Cardiac fibroblast (primary cell): ENCODE data around the gene FXYD3.
A peak's percentile ranks its signal among the peaks of the same experiment; 100 is the strongest.
"Not testable (repeated sequence)": the region's sequence is repeated elsewhere in the genome, so short reads cannot be mapped to it uniquely, and the experiment has no call there.

Experiments used
- DNase-seq, 2 donors: peaks; one replicate each; pipeline versions ENCODE4 v3.0.0 to v3.0.0-alpha.2; 2010; ENCODE audit warnings: low read depth in 2 of 2
- H3K4me3 ChIP-seq, 2 donors: replicated peaks in 1 of 2; 1 replicate in 1 of 2; 2 replicates in 1 of 2; pipeline ENCODE4 v1.5.1; 2011; ENCODE audit warnings: low read depth in 2 of 2, low read length in 2 of 2, mild to moderate bottlenecking in 2 of 2, moderate library complexity in 1 of 2
- TF ChIP-seq, protein P1 (sequence below): IDR thresholded peaks from one replicate; pipeline ENCODE4 v1.5.1; 2011; ENCODE audit warnings: low read depth, mild to moderate bottlenecking, low read length, inconsistent platforms

The FXYD3 gene

DNA sequence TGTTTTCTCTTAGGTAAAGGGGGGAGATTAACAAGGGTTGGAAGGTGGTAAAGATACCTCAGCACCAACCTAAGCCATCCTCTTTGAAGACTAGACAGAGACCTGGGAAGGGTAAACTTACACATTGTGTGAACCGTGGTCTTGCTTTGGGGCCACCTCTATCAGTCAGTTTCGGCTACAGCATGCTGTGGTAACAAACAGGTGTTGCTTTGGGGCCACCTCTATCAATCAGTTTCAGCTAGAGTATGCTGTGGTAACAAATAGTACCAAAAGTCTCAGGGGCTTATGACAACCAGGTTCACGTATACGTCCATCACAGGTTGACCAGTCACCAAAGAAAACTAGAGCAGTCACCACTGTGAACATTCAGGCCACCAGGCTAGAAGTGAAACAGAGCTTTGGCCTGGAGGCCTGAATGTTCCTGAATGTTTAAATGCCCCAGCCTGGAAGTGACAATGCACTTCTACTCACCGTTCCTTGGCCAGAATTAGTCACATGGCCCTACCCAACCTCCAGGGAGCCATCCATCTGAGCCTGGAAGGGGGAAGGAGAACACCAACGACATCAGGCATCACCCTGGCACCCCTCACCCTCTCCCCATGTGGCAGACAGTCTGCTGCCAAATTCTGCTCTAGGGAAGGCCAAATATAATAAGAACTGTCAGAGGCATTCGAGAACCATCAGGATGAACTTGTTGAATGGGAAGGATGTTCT lies 31.3 kb downstream of the FXYD3 start:
- no peak overlapping the region for H3K4me3 ChIP-seq
- DNase-seq = no peak
- TF ChIP-seq, protein P1, sequence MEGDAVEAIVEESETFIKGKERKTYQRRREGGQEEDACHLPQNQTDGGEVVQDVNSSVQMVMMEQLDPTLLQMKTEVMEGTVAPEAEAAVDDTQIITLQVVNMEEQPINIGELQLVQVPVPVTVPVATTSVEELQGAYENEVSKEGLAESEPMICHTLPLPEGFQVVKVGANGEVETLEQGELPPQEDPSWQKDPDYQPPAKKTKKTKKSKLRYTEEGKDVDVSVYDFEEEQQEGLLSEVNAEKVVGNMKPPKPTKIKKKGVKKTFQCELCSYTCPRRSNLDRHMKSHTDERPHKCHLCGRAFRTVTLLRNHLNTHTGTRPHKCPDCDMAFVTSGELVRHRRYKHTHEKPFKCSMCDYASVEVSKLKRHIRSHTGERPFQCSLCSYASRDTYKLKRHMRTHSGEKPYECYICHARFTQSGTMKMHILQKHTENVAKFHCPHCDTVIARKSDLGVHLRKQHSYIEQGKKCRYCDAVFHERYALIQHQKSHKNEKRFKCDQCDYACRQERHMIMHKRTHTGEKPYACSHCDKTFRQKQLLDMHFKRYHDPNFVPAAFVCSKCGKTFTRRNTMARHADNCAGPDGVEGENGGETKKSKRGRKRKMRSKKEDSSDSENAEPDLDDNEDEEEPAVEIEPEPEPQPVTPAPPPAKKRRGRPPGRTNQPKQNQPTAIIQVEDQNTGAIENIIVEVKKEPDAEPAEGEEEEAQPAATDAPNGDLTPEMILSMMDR = no peak

- DNase-seq = no peak
- H3K4me3 ChIP-seq = no peak overlapping the region
- TF ChIP-seq, protein P1 = no peak
These were observed 33.8 kb downstream of the FXYD3 start for GRCh38 chr19:35149463-35149862.

DNA sequence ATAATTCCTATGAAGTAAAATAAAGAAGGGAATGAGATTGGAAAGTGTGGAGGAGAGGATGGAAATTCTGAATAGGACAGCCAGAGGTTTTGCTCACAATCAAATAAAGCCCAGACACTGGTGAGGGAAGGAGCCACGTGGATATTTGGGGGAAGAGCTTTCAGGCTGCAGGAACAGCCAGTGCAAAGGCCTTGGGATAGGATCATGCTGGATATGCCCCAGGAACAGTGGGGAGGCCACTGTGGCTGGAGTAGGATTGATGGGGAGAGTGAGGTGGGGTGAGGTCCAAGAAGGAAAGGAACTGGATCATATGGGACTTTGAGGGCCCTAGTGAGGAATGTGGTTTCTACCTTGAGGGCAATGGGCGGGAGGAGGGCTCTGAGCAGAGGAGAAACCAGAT lies 34.8 kb downstream of the FXYD3 start:
- DNase-seq = no peak
- TF ChIP-seq, protein P1 = no peak
- no peak overlapping the region for H3K4me3 ChIP-seq

DNA sequence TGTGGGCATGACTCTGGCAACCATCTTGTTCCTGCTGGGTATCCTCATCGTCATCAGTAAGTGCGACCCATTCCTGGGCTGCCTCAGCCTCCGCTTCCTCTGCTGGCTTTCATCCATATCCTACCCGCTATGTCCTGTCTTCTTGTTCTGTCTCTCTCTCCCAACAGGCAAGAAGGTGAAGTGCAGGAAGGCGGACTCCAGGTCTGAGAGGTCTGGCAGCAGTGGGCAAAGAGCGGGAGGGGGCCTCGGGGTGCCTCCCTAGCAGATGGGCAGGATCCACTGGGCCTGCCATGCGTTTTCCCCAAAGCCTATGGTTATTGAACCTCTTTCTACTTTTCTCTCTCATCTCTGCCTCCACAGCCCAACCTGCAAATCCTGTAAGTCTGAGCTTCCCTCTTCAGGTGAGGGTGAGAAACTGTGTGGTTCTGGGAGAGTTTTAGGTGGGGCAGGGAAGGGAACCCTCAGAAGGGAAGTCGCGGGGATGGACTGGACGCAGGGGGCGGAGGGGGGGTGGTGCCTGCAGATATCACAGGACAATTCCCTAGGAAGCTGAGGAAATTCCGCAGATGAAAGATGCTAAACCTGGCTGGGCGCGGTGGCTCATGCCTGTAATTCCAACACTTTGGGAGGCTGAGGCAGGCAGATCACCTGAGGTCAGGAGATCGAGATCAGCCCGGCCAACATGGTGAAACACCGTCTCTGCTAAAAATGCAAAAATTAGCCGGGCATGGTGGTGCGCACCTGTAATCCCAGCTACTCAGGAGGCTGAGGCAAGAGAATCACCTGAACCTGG lies 35.8 kb downstream of the FXYD3 start:
- no peak overlapping the region for H3K4me3 ChIP-seq
- TF ChIP-seq, protein P1 = no peak
- no peak for DNase-seq

- not testable (repeated sequence) for H3K4me3 ChIP-seq
These were observed 37.5 kb downstream of the FXYD3 start for GRCh38 chr19:35153129-35153522.

DNA sequence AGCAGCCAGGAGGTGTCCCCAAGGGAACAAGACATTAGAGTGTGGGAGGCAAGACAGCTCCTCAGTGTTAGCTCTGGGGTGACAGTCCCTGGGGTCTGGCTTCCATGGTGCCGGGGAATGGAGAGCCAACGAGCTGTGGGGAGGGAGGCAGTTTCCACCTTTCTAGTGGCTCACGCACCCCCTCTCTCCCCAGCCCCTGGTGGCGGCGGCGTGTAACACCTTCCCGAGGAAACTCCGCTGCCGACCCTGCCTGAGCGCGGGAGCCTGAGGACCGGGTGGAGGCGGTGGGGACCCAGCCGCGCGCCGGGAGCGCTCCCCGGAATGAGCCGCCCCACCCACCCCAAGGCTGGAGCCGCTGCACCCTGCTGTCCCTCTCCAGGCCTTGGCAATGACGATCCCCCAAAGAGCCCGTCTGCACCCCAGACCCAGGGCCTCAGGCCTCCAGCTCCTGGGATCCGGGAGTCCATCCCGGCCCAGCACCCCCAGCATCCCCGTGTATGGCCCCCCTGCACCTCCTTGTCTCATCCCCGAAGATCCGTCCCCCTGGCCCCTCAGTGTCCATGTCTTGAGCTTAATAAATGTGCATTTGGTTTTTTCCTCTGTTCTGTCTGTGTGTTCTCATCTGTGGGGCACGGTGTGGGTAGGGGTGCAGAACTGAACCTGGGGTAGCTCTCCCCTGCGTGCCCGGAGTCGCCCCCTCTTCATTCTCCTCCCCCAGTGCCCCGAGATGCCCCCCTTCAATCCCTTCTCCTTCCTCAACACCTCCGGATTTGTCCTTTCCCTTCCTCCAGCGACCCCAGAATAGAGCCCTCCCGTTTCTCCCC lies 38.3 kb downstream of the FXYD3 start:
- TF ChIP-seq, protein P1 = peak; percentile 70
- peak overlapping the region; percentile 75 to 98 for H3K4me3 ChIP-seq
- peak in 1 of 2 donors; percentile 34 for DNase-seq

More at GRCh38 chr19:35153129-35153522, 37.5 kb downstream of the FXYD3 start:
- not testable (repeated sequence) for DNase-seq
